K562 treated with DMSO at 1 percent for 48 hours (cell line): ENCODE measurements around the gene ENO2. TPM values are rescaled to one million over a fixed set of nuclear protein-coding genes. Genes with fewer than 3 reads are reported as not detected.

ENCODE experiments used
- total RNA-seq: library from RNA; unstranded; fragments of 300-600 nt; gene quantifications from 2 replicates; pipeline ENCODE4 v1.2.3, GENCODE V29; 2022; ENCODE audit warnings: low replicate concordance; ENCODE audit errors: extremely low read depth

The ENO2 gene
- not detected in 2 replicates for total RNA-seq

GRCh38 chr12:6914246-6914946 lies at the start of gene ENO2:
Gene ENO2, plus strand, starts transcription at chr12:6914580. Its CDS starts 1,253 bp downstream, at chr12:6915833.

GRCh38 chr12:6867413-6868210 lies 46.8 kb upstream of the ENO2 start, which contains the start of gene TPI1:
Gene TPI1, plus strand, starts transcription at chr12:6867531. Its CDS starts 36 bp downstream, at chr12:6867567.

GRCh38 chr12:6873094-6874014 lies 41.0 kb upstream of the ENO2 start, which contains the start of gene SPSB2:
Gene SPSB2, minus strand, starts transcription at chr12:6873303. Its CDS starts 402 bp downstream, at chr12:6872901.

GRCh38 chr12:6904280-6905276 lies 9.8 kb upstream of the ENO2 start, which contains the start of gene LRRC23:
Gene LRRC23, plus strand, starts transcription at chr12:6904822. Its CDS starts 812 bp downstream, at chr12:6905634.

GRCh38 chr12:6927379-6928021 lies 13.1 kb downstream of the ENO2 start, which contains the start of gene ATN1:
Gene ATN1, plus strand, starts transcription at chr12:6927959. Its CDS starts 6,043 bp downstream, at chr12:6934002.

GRCh38 chr12:6943722-6944380 lies 29.5 kb downstream of the ENO2 start, which contains the start of the genes C12orf57 and RNU7-1:
Gene C12orf57, plus strand, starts transcription at chr12:6944022. Its CDS starts 100 bp downstream, at chr12:6944122.
Gene RNU7-1, plus strand, starts transcription at chr12:6943816.

GRCh38 chr12:6950811-6951540 lies 36.6 kb downstream of the ENO2 start, which contains the start of gene PTPN6:
Gene PTPN6, plus strand, starts transcription at chr12:6951356. Its CDS starts 157 bp downstream, at chr12:6951513.

Other genes starting within 250 kb of the ENO2 start
- gene ZNF384, start 225.2 kb upstream of the ENO2 start, total RNA-seq: not detected in 2 replicates
- not detected in 2 replicates for gene PIANP, start 213.8 kb upstream of the ENO2 start, total RNA-seq
- gene COPS7A, start 190.5 kb upstream of the ENO2 start, total RNA-seq: not detected in 2 replicates
- not detected in 2 replicates for gene MLF2, start 161.4 kb upstream of the ENO2 start, total RNA-seq
- gene PTMS, start 148.2 kb upstream of the ENO2 start, total RNA-seq: 561 TPM in 1 of 2 replicates, not detected in the other
- gene LAG3, start 142.1 kb upstream of the ENO2 start, total RNA-seq: not detected in 2 replicates
- gene CD4, start 125.1 kb upstream of the ENO2 start, total RNA-seq: not detected in 2 replicates
- not detected in 2 replicates for gene GPR162, start 92.8 kb upstream of the ENO2 start, total RNA-seq
- gene P3H3, start 86.2 kb upstream of the ENO2 start, total RNA-seq: not detected in 2 replicates
- not detected in 2 replicates for gene GNB3, start 73.7 kb upstream of the ENO2 start, total RNA-seq
- not detected in 2 replicates for gene CDCA3, start 63.3 kb upstream of the ENO2 start, total RNA-seq
- gene USP5, start 62.4 kb upstream of the ENO2 start, total RNA-seq: 152 TPM in 1 of 2 replicates, not detected in the other
- 376 TPM in 1 of 2 replicates, not detected in the other for gene TPI1, start 47.0 kb upstream of the ENO2 start, total RNA-seq
- gene SPSB2, start 41.3 kb upstream of the ENO2 start, total RNA-seq: not detected in 2 replicates
- not detected in 2 replicates for gene LRRC23, start 9.8 kb upstream of the ENO2 start, total RNA-seq
- not detected in 2 replicates for gene ATN1, start 13.4 kb downstream of the ENO2 start, total RNA-seq
- gene RNU7-1, start 29.2 kb downstream of the ENO2 start, total RNA-seq: not detected in 2 replicates
- gene C12orf57, start 29.4 kb downstream of the ENO2 start, total RNA-seq: not detected in 2 replicates
- gene PTPN6, start 36.8 kb downstream of the ENO2 start, total RNA-seq: not detected in 2 replicates
- not detected in 2 replicates for gene PHB2, start 56.1 kb downstream of the ENO2 start, total RNA-seq
- not detected in 2 replicates for gene EMG1, start 56.3 kb downstream of the ENO2 start, total RNA-seq
- not detected in 2 replicates for gene LPCAT3, start 103.9 kb downstream of the ENO2 start, total RNA-seq
- not detected in 2 replicates for gene C1S, start 146.1 kb downstream of the ENO2 start, total RNA-seq
- gene C1R, start 177.9 kb downstream of the ENO2 start, total RNA-seq: not detected in 2 replicates
- not detected in 2 replicates for gene C1RL, start 194.6 kb downstream of the ENO2 start, total RNA-seq
- not detected in 2 replicates for gene RBP5, start 214.3 kb downstream of the ENO2 start, total RNA-seq
- not detected in 2 replicates for gene CLSTN3, start 215.8 kb downstream of the ENO2 start, total RNA-seq